ENCODE results near the gene SAE1. TPM values are rescaled to one million over a fixed set of nuclear protein-coding genes. Genes with fewer than 3 reads are reported as not detected.

Gene SAE1
- total and polyA plus RNA-seq, 2 of the 4 experiments (the other 2 are of a cell fraction): 165 to 184 TPM

DNA sequence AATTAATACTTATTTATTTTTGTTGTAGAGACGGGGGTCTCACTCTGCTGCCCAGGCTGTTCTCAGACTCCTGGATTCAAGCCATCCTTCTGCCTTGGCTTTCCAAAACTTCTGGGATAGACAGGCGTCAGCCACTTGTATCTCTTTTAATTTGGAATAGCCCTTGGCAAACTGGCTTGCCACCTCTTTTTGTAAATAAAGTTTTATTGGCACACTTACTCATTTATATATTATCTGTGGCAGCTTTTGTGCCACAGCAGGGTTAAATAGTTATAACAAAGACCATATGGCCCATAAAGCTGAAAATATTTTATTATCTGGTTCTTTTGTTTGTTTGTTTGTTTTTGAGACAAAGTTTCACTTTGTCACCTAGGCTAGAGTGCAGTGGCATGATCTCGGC lies 69.9 kb downstream of the SAE1 start:
- Histone ChIP-seq H2BK20ac (ENCODE audit: low read depth, low read length) (no peak overlapping the region), H2BK15ac (ENCODE audit: low read depth, low read length) (no peak overlapping the region), H2AK9ac (replicated peaks; ENCODE audit: low read depth, low read length, poor library complexity) (no peak overlapping the region), H4K8ac (ENCODE audit: low read depth in 2 of 2, low read length in 2 of 2) (no peak overlapping the region), H4K20me1 (ENCODE audit: insufficient read depth, low read length) (no peaks in the 10 kb centered on the region; the same call in 1 of the 2 replicates), H3K18ac (ENCODE audit: low read depth, low read length) (no peak overlapping the region), H3K4me3 (ENCODE audit: insufficient read depth, low read depth, low read length) (no peak overlapping the region), H4K91ac (ENCODE audit: insufficient read depth, low read depth, low read length) (no peak overlapping the region), H2AK5ac (ENCODE audit: low read depth, low read length) (no peak overlapping the region), H3K9me3 (ENCODE audit: control insufficient read depth, insufficient read depth, low read length) (no peaks in the 10 kb centered on the region), H3K9me1 (ENCODE audit: insufficient read depth, low read length) (0 out of 2 replicates have a peak, but pooled peaks cover 8% of the 10 kb centered on the region), H3K23ac (ENCODE audit: low read depth, low read length) (no peak overlapping the region), H3K14ac (replicated peaks; ENCODE audit: low read depth, low read length) (no peak overlapping the region), H3K27ac (ENCODE audit: insufficient read depth, low read length) (no peak overlapping the region), H3K4me1 (ENCODE audit: control insufficient read depth, insufficient read depth, low read length) (no peaks in the 10 kb centered on the region), H3K4me2 (ENCODE audit: low read depth, low read length) (no peak overlapping the region), H3K79me1 (ENCODE audit: low read depth in 1 of 2, low read length in 2 of 2) (peaks cover 2 to 47% of the 10 kb centered on the region in 2 experiments), H3K27me3 (ENCODE audit: control insufficient read depth, insufficient read depth, low read length) (no peaks in the 10 kb centered on the region), H2AFZ (replicated peaks; ENCODE audit: low read length, poor library complexity) (no peak overlapping the region), H3K4ac (ENCODE audit: low read depth, low read length) (no peak overlapping the region), H2BK5ac (ENCODE audit: low read depth, low read length, poor library complexity, severe bottlenecking) (no peak overlapping the region), H3K9ac (ENCODE audit: low read depth, low read length) (no peak overlapping the region), H3K56ac (ENCODE audit: extremely low read depth, insufficient read depth, low read length) (no peak overlapping the region), H4K5ac (ENCODE audit: low read depth, low read length) (no peak overlapping the region), H2BK120ac (ENCODE audit: low read depth, low read length) (no peak overlapping the region), H3K36me3 (ENCODE audit: control insufficient read depth, insufficient read depth, low read length) (peaks cover 37% of the 10 kb centered on the region)
- CTCF ChIA-PET: no interaction called here
- BruUV-seq (replicated peaks): no TSS peak
- in situ Hi-C loops (cut with MboI; ENCODE audit: low sequenced_read_pairs) (no loop called here), dilution Hi-C loops (cut with HindIII; ENCODE audit: low sequenced_read_pairs, unreplicated experiment) (no loop called here), intact Hi-C loops (cut with micrococcal nuclease) (no loop called here)
- no peak for TF ChIP-seq RFX5 (IDR thresholded peaks at IDR 0.05; ENCODE audit: low read depth, low read length)
- ATAC-seq (ENCODE audit: low read depth) (no peak), DNase-seq (no peak)
- no CpG with 5 or more reads among the region's 3 CpGs for WGBS, 2 experiments (ENCODE audit: extremely low coverage in 2 of 2, insufficient read length in 1 of 2)
- POLR2A ChIA-PET (ENCODE audit: unreplicated experiment): interaction anchor here (0.6 kb wide), 2 partner anchors 14 to 62 kb away, joined by 3 to 4 read pairs; no protein-coding TSS in a partner anchor

Data from IMR-90 (cell line).